Caco-2 (cell line): ENCODE results near the gene PIGR. TPM values are rescaled to one million over a fixed set of nuclear protein-coding genes. Genes with fewer than 3 reads are reported as not detected.

Experiments
- BruUV-seq: library from RNA; stranded (reverse); fragments of 400-500 nt; replicated peaks from 2 replicates; lab custom pipeline; 2021; lab: Mats Ljungman, UMichigan
- CTCF ChIA-PET: fragments of 300-600 bp; sonication (Branson Sonifier 250); formaldehyde crosslinking; loops from one replicate; lab custom pipeline; 2022; ENCODE audit warnings: antibody characterized with exemption; lab: Charles Lee
- POLR2A ChIA-PET: fragments of 300-600 bp; sonication (Branson Sonifier 250); formaldehyde crosslinking; loops from one replicate; lab custom pipeline; 2022; ENCODE audit warnings: antibody characterized with exemption; lab: Charles Lee
- DNase-seq, 2 experiments: peaks; one replicate each; pipeline versions ENCODE4 v3.0.0 to v3.0.0-alpha.2; 2020 to 2022
- H3K27me3 ChIP-seq: replicated peaks from 2 replicates; pipeline ENCODE4 v1.6.0; 2011; ENCODE audit warnings: low read length; ENCODE audit not compliant: control insufficient read depth, insufficient read depth
- H3K36me3 ChIP-seq: 2 replicates; pipeline ENCODE4 v1.5.1; 2011; ENCODE audit warnings: low read length; ENCODE audit not compliant: control insufficient read depth, insufficient read depth
- H3K4me1 ChIP-seq: fragments of 250-450 bp; sonication (Bioruptor Pico); 2 replicates; pipeline ENCODE4 v1.5.1; 2020; ENCODE audit warnings: mild to moderate bottlenecking
- H3K4me3 ChIP-seq: 2 replicates; pipeline ENCODE4 v1.5.1; 2011; ENCODE audit warnings: low read depth, mild to moderate bottlenecking, control low read depth, low read length
- H3K9me3 ChIP-seq: fragments of 250-450 bp; sonication (Bioruptor Pico); 2 replicates; pipeline ENCODE4 v1.5.1; 2020; ENCODE audit warnings: mild to moderate bottlenecking, moderate library complexity
- H3K27ac Mint-ChIP-seq: one replicate; pipeline ENCODE4 v1.8.0; 2022; ENCODE audit warnings: mixed read lengths; ENCODE audit not compliant: unreplicated experiment
- H3K27me3 Mint-ChIP-seq: one replicate; pipeline ENCODE4 v1.8.0; 2022; ENCODE audit warnings: mixed read lengths; ENCODE audit not compliant: insufficient read depth, unreplicated experiment
- H3K36me3 Mint-ChIP-seq: one replicate; pipeline ENCODE4 v1.8.0; 2022; ENCODE audit warnings: mild to moderate bottlenecking, mixed read lengths; ENCODE audit not compliant: insufficient read depth, unreplicated experiment
- H3K4me1 Mint-ChIP-seq: one replicate; pipeline ENCODE4 v1.8.0; 2022; ENCODE audit warnings: low read depth, mixed read lengths; ENCODE audit not compliant: unreplicated experiment
- H3K4me3 Mint-ChIP-seq: one replicate; pipeline ENCODE4 v1.8.0; 2022; ENCODE audit warnings: mild to moderate bottlenecking, moderate library complexity, mixed read lengths; ENCODE audit not compliant: unreplicated experiment
- H3K9me3 Mint-ChIP-seq: one replicate; pipeline ENCODE4 v1.8.0; 2022; ENCODE audit warnings: mixed read lengths; ENCODE audit not compliant: unreplicated experiment
- intact Hi-C: fragments of 100-400 bp; cut with micrococcal nuclease; formaldehyde crosslinking; loops from one replicate; pipeline ENCODE4 v1.10.0; 2022; ENCODE audit not compliant: unreplicated experiment
- total RNA-seq: library from RNA; stranded (reverse); gene quantifications from 2 replicates; pipeline ENCODE4 v1.2.3, GENCODE V29; 2022
- TF ChIP-seq, protein P1 (sequence below), 2 experiments: fragments of 200-600 bp in 1 of 2; IDR thresholded peaks; 1 replicate in 1 of 2; 2 replicates in 1 of 2; pipeline versions ENCODE4 v1.5.1 to v1.8.0; 2011 to 2022; ENCODE audit warnings: antibody characterized with exemption in 1 of 2, control low read depth in 1 of 2, inconsistent platforms in 1 of 2, low read depth in 1 of 2, low read length in 1 of 2, mild to moderate bottlenecking in 1 of 2, moderate library complexity in 1 of 2; ENCODE audit not compliant: insufficient read depth in 1 of 2, severe bottlenecking in 1 of 2, unreplicated experiment in 1 of 2

Gene PIGR
- total RNA-seq, 1 experiment from 2014 or later = not detected

DNA sequence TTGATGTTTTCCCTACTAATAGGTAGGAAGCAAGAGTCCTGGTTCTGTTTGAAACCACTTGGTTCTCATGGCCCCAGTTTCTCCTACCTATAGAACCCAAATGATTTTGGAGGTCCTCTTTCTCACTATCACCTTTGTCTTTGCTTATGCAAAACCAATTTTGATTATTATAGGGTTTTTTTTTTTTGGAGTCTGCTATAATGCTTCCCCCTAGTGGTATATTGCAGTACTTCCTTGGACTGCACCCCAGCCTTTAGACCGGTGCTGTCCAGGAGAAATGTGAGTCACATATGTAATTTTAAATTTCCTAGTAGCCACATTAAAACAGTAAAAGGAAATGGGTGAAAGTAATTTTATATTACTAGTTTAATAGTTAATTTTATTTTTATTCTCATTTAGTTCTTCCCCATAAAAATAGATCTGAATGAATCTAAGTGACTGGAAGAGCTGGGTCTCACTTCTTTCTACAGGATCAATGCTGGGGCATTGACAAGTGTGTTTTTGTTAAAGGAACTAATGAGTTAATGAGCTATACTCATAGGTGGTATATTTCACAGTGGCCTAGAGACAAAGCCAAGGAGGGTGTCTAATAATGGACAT, 35.1 kb downstream of the PIGR start:
- CTCF ChIA-PET = interaction anchor here (0.6 to 2.7 kb wide), 6 partner anchors 8 to 252 kb away, joined by 3 to 68 read pairs (median 3); no protein-coding TSS in a partner anchor
- no peaks in the 10 kb centered on the region for H3K9me3 Mint-ChIP-seq
- H3K27ac Mint-ChIP-seq = no peak overlapping the region
- H3K36me3 ChIP-seq = no peaks in the 10 kb centered on the region
- H3K4me1 ChIP-seq = 0 out of 2 replicates have a peak, but pooled peaks cover 3% of the 10 kb centered on the region
- TF ChIP-seq, protein P1, sequence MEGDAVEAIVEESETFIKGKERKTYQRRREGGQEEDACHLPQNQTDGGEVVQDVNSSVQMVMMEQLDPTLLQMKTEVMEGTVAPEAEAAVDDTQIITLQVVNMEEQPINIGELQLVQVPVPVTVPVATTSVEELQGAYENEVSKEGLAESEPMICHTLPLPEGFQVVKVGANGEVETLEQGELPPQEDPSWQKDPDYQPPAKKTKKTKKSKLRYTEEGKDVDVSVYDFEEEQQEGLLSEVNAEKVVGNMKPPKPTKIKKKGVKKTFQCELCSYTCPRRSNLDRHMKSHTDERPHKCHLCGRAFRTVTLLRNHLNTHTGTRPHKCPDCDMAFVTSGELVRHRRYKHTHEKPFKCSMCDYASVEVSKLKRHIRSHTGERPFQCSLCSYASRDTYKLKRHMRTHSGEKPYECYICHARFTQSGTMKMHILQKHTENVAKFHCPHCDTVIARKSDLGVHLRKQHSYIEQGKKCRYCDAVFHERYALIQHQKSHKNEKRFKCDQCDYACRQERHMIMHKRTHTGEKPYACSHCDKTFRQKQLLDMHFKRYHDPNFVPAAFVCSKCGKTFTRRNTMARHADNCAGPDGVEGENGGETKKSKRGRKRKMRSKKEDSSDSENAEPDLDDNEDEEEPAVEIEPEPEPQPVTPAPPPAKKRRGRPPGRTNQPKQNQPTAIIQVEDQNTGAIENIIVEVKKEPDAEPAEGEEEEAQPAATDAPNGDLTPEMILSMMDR (IDR thresholded peaks at IDR 0.05; ENCODE audit: insufficient read depth in 1 of 2, low read depth in 1 of 2, low read length in 1 of 2, severe bottlenecking in 1 of 2, unreplicated experiment in 1 of 2) = peak; percentile 82 to 85
- POLR2A ChIA-PET = interaction anchor here (0.6 kb wide), 1 partner anchor 82 kb away, joined by 10 read pairs; no protein-coding TSS in a partner anchor
- BruUV-seq = no TSS peak
- intact Hi-C loops = loop anchor here (5.0 kb wide), 2 partner anchors 44 to 59 kb away; partner anchors contain the start of gene IL20
- H3K4me1 Mint-ChIP-seq = peaks cover 12% of the 10 kb centered on the region
- H3K4me3 ChIP-seq = no peak overlapping the region
- peaks cover 2% of the 10 kb centered on the region; the same call in 1 of the 2 replicates for H3K27me3 ChIP-seq
- peak in 1 of 2 experiments; percentile 61 for DNase-seq
- no peaks in the 10 kb centered on the region for H3K9me3 ChIP-seq
- peaks cover 16% of the 10 kb centered on the region for H3K27me3 Mint-ChIP-seq
- no peaks in the 10 kb centered on the region for H3K36me3 Mint-ChIP-seq
- peak overlapping the region; percentile 76 for H3K4me3 Mint-ChIP-seq

GRCh38 chr1:206909883-206910318, 36.4 kb downstream of the PIGR start:
- no TSS peak for BruUV-seq
- TF ChIP-seq, protein P1 (IDR thresholded peaks at IDR 0.05; ENCODE audit: insufficient read depth in 1 of 2, low read depth in 1 of 2, low read length in 1 of 2, severe bottlenecking in 1 of 2, unreplicated experiment in 1 of 2) = no peak

DNA sequence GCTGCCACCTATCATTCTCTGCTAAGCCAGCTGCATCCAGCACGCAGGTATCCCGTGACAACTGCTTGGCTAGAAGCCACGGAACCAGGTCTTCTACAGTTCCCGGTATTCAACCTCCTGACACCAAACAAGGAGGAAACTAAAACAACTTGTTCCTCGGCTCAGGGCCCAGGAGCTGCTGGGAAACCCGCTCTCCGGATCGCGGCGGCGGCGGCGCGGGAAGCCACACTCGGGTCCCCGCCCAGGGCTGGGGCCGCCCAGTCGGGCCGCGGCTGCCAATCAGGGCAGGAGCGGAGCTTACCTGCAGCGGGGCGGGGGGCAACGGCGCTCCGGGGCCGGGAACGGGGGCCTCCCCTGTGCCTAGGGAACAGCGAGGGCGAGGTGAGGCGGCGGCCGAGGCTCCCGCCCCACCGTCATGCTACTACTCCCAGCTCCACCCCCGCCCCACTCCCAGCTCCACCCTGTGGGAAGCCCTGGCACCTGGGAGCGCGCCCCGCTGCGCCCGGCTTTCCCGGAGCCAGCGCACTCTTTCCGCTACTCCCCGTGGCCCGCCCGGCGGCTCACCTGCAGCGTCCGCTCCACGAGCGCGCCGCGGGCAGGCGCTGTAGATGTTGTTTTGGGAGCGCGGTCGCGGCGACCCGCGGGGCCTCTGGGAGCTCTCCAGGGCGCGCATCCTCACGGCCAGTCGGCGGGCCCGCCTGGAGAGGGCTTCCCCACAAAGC, 36.9 kb downstream of the PIGR start:
- CTCF ChIA-PET = interaction anchor here (0.6 to 1.8 kb wide), 16 partner anchors 9 to 235 kb away, joined by 3 to 10 read pairs (median 4); no protein-coding TSS in a partner anchor
- POLR2A ChIA-PET = interaction anchor here (0.6 kb wide), 1 partner anchor 16 kb away, joined by 3 read pairs; no protein-coding TSS in a partner anchor
- Mint-ChIP-seq H3K9me3 (no peaks in the 10 kb centered on the region), H3K36me3 (no peaks in the 10 kb centered on the region), H3K27ac (peak overlapping the region; percentile 37), H3K27me3 (peaks cover 26% of the 10 kb centered on the region), H3K4me3 (peak overlapping the region; percentile 76), H3K4me1 (peaks cover 12% of the 10 kb centered on the region)
- intact Hi-C loops = no loop called here
- 0 out of 2 replicates have a peak, but pooled peaks cover 3% of the 10 kb centered on the region for H3K4me1 ChIP-seq
- H3K36me3 ChIP-seq = no peaks in the 10 kb centered on the region
- H3K4me3 ChIP-seq = peak overlapping the region; percentile 51
- H3K9me3 ChIP-seq = no peaks in the 10 kb centered on the region
- DNase-seq = peak; percentile 50 to 72
- BruUV-seq = no TSS peak
- TF ChIP-seq, protein P1 (IDR thresholded peaks at IDR 0.05; ENCODE audit: insufficient read depth in 1 of 2, low read depth in 1 of 2, low read length in 1 of 2, severe bottlenecking in 1 of 2, unreplicated experiment in 1 of 2) = no peak
- H3K27me3 ChIP-seq = peaks cover 2% of the 10 kb centered on the region

More at GRCh38 chr1:206909883-206910318, 36.4 kb downstream of the PIGR start:
- Histone ChIP-seq H3K4me3 (peak overlapping the region; percentile 51), H3K27me3 (peaks cover 2% of the 10 kb centered on the region), H3K4me1 (0 out of 2 replicates have a peak, but pooled peaks cover 3% of the 10 kb centered on the region), H3K36me3 (no peaks in the 10 kb centered on the region), H3K9me3 (no peaks in the 10 kb centered on the region)
- peaks cover 22% of the 10 kb centered on the region for H3K27me3 Mint-ChIP-seq
- no peak for DNase-seq
- H3K4me1 Mint-ChIP-seq = peaks cover 12% of the 10 kb centered on the region
- no peaks in the 10 kb centered on the region for H3K9me3 Mint-ChIP-seq
- H3K27ac Mint-ChIP-seq = no peak overlapping the region
- POLR2A ChIA-PET = no interaction called here
- H3K36me3 Mint-ChIP-seq = no peaks in the 10 kb centered on the region
- CTCF ChIA-PET = interaction anchor here (0.8 to 1.8 kb wide), 12 partner anchors 10 to 236 kb away, joined by 3 to 10 read pairs (median 3); no protein-coding TSS in a partner anchor
- peak overlapping the region; percentile 76 for H3K4me3 Mint-ChIP-seq
- intact Hi-C loops = loop anchor here (5.0 kb wide), 2 partner anchors 43 to 58 kb away; partner anchors contain the start of gene IL20
